ENCODE measurements around the gene ROCK2.
"Not testable (repeated sequence)": the region's sequence is repeated elsewhere in the genome, so short reads cannot be mapped to it uniquely, and the experiment has no call there.

ROCK2 gene

GRCh38 chr2:11177871-11178690 is 166.4 kb downstream of the ROCK2 start:
- no peak for DNase-seq (ENCODE audit: low read depth)

GRCh38 chr2:11175293-11175795 is 169.1 kb downstream of the ROCK2 start:
- no peak for DNase-seq (ENCODE audit: low read depth)

- no peak for DNase-seq (ENCODE audit: low read depth)
Observed at GRCh38 chr2:11174222-11174621, 170.2 kb downstream of the ROCK2 start.

GRCh38 chr2:11169333-11169732 is 175.1 kb downstream of the ROCK2 start:
- no peak for DNase-seq (ENCODE audit: low read depth)

GRCh38 chr2:11168488-11168887 is 175.9 kb downstream of the ROCK2 start:
- DNase-seq (ENCODE audit: low read depth) = no peak

- no peak for DNase-seq (ENCODE audit: low read depth)
Observed at GRCh38 chr2:11166476-11166875, 178.0 kb downstream of the ROCK2 start.

- not testable (repeated sequence) for DNase-seq (ENCODE audit: low read depth)
Observed at GRCh38 chr2:11165046-11165445, 179.4 kb downstream of the ROCK2 start.

- no peak for DNase-seq (ENCODE audit: low read depth)
Observed at GRCh38 chr2:11163439-11164317, 180.8 kb downstream of the ROCK2 start.

- DNase-seq (ENCODE audit: low read depth) = no peak
Observed at GRCh38 chr2:11161747-11162146, 182.7 kb downstream of the ROCK2 start.

- no peak for DNase-seq (ENCODE audit: low read depth)
Observed at GRCh38 chr2:11160731-11161455, 183.5 kb downstream of the ROCK2 start.

GRCh38 chr2:11160256-11160655 is 184.2 kb downstream of the ROCK2 start:
- no peak for DNase-seq (ENCODE audit: low read depth)

- no peak for DNase-seq (ENCODE audit: low read depth)
Observed at GRCh38 chr2:11159574-11160170, 184.8 kb downstream of the ROCK2 start.

GRCh38 chr2:11158916-11159573 is 185.4 kb downstream of the ROCK2 start:
- no peak for DNase-seq (ENCODE audit: low read depth)

GRCh38 chr2:11157731-11158130 is 186.7 kb downstream of the ROCK2 start:
- DNase-seq (ENCODE audit: low read depth) = no peak

- no peak for DNase-seq (ENCODE audit: low read depth)
Observed at GRCh38 chr2:11157296-11157695, 187.1 kb downstream of the ROCK2 start.

GRCh38 chr2:11156396-11157075 is 187.9 kb downstream of the ROCK2 start:
- DNase-seq (ENCODE audit: low read depth) = no peak

- DNase-seq (ENCODE audit: low read depth) = no peak
Observed at GRCh38 chr2:11155381-11156035, 188.9 kb downstream of the ROCK2 start, which contains the start of gene SLC66A3. SLC66A3 (plus strand) TSS chr2:11155467; CDS start chr2:11155547, 80 bp downstream.

- DNase-seq (ENCODE audit: low read depth) = peak; percentile 95
Observed at GRCh38 chr2:11154923-11155380, 189.5 kb downstream of the ROCK2 start.

- no peak for DNase-seq (ENCODE audit: low read depth)
Observed at GRCh38 chr2:11154016-11154922, 190.2 kb downstream of the ROCK2 start.

All from fibroblast of the conjunctiva (primary cell).